Muscle layer of colon (tissue), 2 donors: ENCODE data around the gene MAST3.
"Not testable (repeated sequence)": the region's sequence is repeated elsewhere in the genome, so short reads cannot be mapped to it uniquely, and the experiment has no call there.

Experiments
- H3K27ac ChIP-seq: one replicate; pipeline ENCODE4 v1.7.0; 2013; ENCODE audit warnings: low read depth, mild to moderate bottlenecking, low read length, moderate library complexity
- H3K27me3 ChIP-seq, 2 donors: one replicate each; pipeline ENCODE4 v1.7.0; 2013; ENCODE audit warnings: low read length in 2 of 2, mild to moderate bottlenecking in 2 of 2; ENCODE audit not compliant: insufficient read depth in 2 of 2, control insufficient read depth in 1 of 2
- H3K36me3 ChIP-seq: one replicate; pipeline ENCODE4 v1.7.0; 2013; ENCODE audit warnings: mild to moderate bottlenecking, low read length; ENCODE audit not compliant: insufficient read depth
- H3K4me1 ChIP-seq: one replicate; pipeline ENCODE4 v1.7.0; 2013; ENCODE audit warnings: mild to moderate bottlenecking, low read length; ENCODE audit not compliant: insufficient read depth
- H3K4me3 ChIP-seq, 2 donors: one replicate each; pipeline ENCODE4 v1.7.0; 2013; ENCODE audit warnings: low read length in 2 of 2, low read depth in 1 of 2, mild to moderate bottlenecking in 1 of 2, moderate library complexity in 1 of 2
- H3K9ac ChIP-seq: one replicate; pipeline ENCODE4 v1.7.0; 2013; ENCODE audit warnings: low read length
- H3K9me3 ChIP-seq: one replicate; pipeline ENCODE4 v1.7.0; 2013; ENCODE audit warnings: mild to moderate bottlenecking, low read length
- donor health status: abdominal sarcoma.
- donor health status: Adenocarcinoma of cecum.

Gene MAST3

DNA sequence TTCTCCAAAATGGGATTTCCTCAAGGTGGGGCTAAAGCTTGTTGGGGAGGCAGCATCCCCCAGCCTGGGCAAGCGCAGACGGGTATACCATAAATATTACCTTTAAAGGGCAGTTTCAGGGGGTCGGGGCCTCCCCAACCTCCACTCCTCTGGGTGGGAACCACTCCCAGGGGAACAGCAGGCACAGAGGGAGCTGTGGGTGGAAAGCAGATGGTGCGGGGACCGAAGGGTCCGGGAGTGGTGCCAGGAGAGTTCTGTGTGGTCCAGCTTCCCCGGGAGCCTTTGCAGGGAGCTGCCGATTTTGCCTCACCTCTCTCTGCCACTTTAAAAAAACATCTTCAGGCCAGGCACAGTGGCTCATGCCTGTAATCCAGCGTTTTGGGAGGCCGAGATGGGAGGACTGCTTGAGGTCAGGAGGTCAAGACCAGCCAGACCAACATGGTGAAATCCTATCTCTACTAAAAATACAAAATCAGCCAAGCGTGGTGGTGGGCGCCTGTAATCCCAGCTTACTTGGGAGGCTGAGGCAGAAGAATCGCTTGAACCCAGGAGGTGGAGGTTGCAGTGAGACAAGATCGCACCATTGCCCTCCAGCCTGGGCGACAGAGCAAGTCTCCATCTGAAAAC is 5.5 kb downstream of the MAST3 start:
- Histone ChIP-seq H3K9ac (no peak overlapping the region), H3K9me3 (no peaks in the 10 kb centered on the region), H3K4me3 (no peak overlapping the region), H3K27ac (no peak overlapping the region), H3K27me3 (peaks cover 14 to 40% of the 10 kb centered on the region in 2 donors), H3K36me3 (no peaks in the 10 kb centered on the region), H3K4me1 (peaks cover 12% of the 10 kb centered on the region)

DNA sequence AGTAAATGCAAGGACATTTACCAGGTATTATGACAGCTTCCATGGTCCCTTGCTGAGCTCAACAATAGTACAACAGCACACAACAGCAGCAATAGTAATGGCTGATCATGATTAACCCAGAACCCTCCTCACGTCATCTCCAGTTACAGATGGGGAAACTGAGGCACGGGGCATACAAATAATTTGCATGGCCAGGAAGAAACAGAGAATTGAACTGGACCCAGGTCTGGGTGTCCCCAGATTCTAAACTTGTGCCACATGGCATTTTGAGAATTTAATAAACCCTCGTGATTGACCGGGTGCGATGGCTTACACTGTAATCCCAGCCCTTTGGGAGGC is 7.2 kb downstream of the MAST3 start:
- peaks cover 1 to 25% of the 10 kb centered on the region in 2 donors for H3K27me3 ChIP-seq
- H3K9ac ChIP-seq, result no peak overlapping the region
- no peaks in the 10 kb centered on the region for H3K9me3 ChIP-seq
- peak overlapping the region in 1 of 2 donors; percentile 50 for H3K4me3 ChIP-seq
- peaks cover 9% of the 10 kb centered on the region for H3K4me1 ChIP-seq
- no peak overlapping the region for H3K27ac ChIP-seq
- no peaks in the 10 kb centered on the region for H3K36me3 ChIP-seq

DNA sequence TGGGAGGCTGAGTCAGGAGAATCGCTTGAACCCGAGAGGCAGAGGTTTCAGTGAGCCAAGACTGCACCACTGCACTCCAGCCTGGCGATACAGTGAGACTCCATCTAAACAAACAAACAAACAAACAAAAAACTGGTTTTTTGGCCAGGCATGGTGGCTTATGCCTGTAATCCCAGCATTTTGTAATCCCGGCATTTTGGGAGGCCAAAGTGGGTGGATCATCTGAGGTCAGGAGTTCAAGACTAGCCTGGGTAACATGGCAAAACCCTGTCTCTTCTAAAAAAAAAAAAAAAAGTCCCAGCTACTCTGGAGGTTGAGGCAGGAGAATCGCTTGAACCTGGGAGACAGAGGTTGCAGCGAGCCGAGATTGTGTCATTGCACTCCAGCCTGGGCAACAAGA is 7.7 kb downstream of the MAST3 start:
- H3K27me3 ChIP-seq, result peaks cover 0 to 27% of the 10 kb centered on the region in 2 donors
- H3K9me3 ChIP-seq, H3K36me3 ChIP-seq, H3K4me1 ChIP-seq, H3K9ac ChIP-seq, H3K27ac ChIP-seq, H3K4me3 ChIP-seq: not testable (repeated sequence)

DNA sequence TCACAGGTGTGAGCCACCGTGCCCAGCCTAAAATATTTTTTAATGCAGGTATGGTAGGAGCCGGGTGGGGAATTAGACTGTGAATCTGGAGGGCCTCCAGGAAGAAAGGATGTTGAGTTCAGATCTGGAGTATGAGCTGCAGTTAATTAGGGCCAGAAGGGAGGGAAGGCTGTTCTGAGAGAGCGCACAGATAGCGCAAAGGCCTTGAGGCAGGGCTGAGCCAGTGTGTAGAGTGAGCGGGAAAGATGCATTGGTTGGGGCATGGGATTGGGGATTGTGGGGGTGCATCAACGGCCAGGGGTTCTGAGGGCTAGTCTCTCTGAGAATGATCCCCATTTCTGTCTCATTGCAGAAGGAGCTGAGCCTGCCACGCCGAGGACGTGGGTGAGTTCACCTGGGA is 9.7 kb downstream of the MAST3 start:
- H3K27ac ChIP-seq, result no peak overlapping the region
- peaks cover 0 to 18% of the 10 kb centered on the region in 2 donors for H3K27me3 ChIP-seq
- no peaks in the 10 kb centered on the region for H3K36me3 ChIP-seq
- no peak overlapping the region for H3K4me3 ChIP-seq
- H3K4me1 ChIP-seq, result peaks cover 16% of the 10 kb centered on the region
- no peaks in the 10 kb centered on the region for H3K9me3 ChIP-seq
- H3K9ac ChIP-seq, result no peak overlapping the region

DNA sequence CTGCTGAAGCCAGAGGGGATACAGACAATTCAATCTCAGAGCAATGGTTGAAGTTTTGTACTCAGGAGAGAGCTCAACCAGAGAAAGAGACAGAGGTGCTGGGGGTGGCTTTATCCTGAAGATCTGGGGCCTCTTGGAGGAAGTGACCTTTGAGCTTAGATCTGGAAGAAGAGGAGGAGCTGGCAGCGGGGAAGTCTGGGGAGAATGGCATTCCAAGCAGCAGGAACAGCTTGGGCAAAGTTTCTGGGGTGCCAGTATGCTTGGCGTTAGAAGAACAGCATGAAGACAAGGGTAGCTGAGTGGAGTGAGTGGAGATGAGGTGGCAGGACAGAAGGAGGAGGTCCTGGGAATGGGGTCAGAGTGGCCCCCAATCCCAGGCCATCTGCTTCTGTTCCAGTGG is 11.3 kb downstream of the MAST3 start:
- no peak overlapping the region for H3K4me3 ChIP-seq
- H3K27me3 ChIP-seq, result peaks cover 0 to 18% of the 10 kb centered on the region in 2 donors
- no peaks in the 10 kb centered on the region for H3K9me3 ChIP-seq
- H3K27ac ChIP-seq, result no peak overlapping the region
- no peaks in the 10 kb centered on the region for H3K36me3 ChIP-seq
- H3K4me1 ChIP-seq, result peaks cover 16% of the 10 kb centered on the region
- H3K9ac ChIP-seq, result no peak overlapping the region

DNA sequence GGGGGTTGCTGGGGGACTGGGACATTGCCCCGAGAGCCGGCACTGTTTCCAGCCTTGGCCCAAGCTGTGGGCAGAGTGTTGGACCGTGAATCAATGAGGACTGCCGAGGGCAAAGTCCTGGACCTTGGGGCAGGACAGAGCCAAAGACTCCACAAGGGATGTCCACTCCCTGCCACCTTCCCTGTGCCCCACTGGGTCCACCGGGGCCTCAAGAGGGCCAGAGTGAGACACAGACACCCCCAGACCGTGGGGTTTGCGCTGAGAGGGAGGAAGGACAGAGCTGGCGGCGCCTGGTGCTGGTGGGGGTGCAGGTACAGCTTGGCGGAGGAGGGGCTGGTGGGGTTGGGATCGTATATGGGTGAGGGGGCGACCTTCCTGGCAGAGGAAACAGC is 11.8 kb downstream of the MAST3 start:
- peak overlapping the region; percentile 65 to 91 for H3K4me3 ChIP-seq
- H3K27ac ChIP-seq, result no peak overlapping the region
- peaks cover 0 to 18% of the 10 kb centered on the region in 2 donors for H3K27me3 ChIP-seq
- no peaks in the 10 kb centered on the region for H3K36me3 ChIP-seq
- peaks cover 13% of the 10 kb centered on the region for H3K4me1 ChIP-seq
- no peak overlapping the region for H3K9ac ChIP-seq
- no peaks in the 10 kb centered on the region for H3K9me3 ChIP-seq

DNA sequence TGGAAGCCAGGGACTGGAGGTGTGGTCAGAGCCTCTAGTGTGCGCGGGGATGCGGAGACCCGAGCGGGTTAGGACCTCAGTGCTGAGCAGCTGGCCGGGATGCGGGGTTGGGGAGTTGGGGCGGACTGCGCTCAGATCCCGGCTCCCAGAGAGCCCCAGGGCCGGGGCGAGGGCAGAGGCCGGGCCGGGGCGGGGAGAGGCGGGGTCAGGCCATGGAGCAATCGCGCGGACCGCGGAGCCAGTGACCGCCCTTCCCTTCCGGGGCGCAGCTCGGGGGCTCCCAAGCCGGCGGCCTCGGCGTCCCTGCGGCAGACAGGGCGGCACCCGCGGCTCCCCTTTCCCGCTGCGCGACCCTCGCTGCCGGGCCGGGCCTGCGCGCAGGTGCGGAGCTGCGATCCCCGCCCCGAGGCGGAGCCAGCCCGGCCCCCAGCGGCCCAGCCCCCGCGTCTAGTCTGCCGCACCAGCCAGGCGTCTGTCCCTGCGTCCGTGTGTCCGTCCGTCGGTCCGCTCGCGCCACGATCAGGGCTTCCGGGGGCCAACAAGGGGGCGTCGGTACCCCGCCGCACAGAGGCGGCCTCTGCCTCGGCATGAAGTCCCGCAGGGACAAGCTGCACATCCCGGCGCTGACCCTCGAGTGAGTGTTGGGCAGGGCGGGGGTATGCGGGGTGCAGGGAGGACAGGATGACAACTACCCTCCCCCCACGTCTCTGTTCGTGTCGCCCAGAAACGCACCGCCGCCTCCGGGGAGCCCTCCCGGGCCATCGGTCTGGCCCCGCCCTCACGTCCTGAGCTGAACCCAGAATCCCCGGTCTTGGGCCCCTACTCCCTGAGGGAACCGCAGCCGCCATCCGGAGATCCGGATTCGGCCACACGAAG is 12.4 kb downstream of the MAST3 start:
- Histone ChIP-seq H3K9me3 (no peaks in the 10 kb centered on the region), H3K4me3 (peak overlapping the region; percentile 65 to 91), H3K27ac (no peak overlapping the region), H3K36me3 (no peaks in the 10 kb centered on the region), H3K4me1 (peaks cover 7% of the 10 kb centered on the region), H3K27me3 (peaks cover 0 to 18% of the 10 kb centered on the region in 2 donors), H3K9ac (no peak overlapping the region)

DNA sequence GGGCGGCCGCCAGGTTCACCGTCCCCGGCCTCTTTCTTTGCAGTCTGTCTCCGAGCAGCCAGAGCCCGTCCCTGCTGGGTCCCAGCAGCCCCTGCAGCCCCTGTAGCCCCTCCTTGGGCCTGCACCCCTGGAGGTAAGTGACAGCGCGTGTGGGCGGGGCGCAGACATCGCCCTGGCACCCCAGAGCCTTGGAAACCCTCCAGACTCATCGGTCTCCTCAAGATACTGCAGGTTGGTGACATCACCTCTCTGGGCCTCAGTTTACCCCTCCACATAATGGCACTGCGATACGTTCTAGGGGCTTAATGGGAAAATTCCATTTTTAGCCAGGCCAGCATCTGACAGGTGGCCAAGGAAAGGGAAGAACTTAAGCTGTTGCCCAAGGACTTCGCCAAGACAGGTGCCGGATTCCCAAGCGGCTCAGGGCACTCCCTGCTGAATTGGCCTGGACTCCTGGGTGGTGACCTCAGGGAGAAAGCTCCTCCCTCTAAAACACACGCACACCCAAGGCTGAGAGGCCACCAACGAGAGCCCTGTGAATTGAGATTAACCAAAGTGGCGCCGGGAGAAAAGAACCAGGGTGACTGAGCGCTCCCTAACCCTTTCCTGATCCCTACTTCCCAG is 13.1 kb downstream of the MAST3 start:
- Histone ChIP-seq H3K9me3 (no peaks in the 10 kb centered on the region), H3K27me3 (peaks cover 0 to 18% of the 10 kb centered on the region in 2 donors), H3K27ac (no peak overlapping the region), H3K4me1 (peaks cover 7% of the 10 kb centered on the region), H3K4me3 (peak overlapping the region; percentile 65 to 91), H3K36me3 (no peaks in the 10 kb centered on the region), H3K9ac (no peak overlapping the region)

DNA sequence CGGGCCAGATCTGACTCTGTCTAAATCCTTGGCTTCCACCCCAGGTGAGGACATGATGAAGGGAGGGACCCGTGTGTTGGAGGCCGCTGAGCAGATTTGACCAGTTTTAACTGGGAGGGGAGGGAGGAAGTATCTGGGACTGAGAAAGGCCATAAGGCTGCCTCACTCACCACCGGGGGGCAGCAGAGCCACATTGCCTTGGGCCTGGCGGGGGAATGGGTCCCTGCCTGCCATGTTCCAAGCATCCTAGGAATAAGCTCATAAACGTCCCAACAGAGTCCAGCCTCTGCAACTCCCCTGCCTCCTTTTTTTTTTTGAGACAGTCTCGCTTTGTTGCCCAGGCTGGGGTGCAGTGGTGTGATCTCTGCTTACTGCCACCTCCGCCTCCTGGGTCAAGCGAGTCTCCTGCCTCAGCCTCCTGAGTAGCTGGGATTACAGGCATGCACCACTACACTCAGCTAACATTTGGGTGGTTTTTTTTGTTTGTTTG is 15.5 kb downstream of the MAST3 start:
- Histone ChIP-seq H3K27me3 (peaks cover 0 to 10% of the 10 kb centered on the region in 2 donors), H3K4me3 (no peak overlapping the region), H3K4me1 (peaks cover 16% of the 10 kb centered on the region), H3K9me3 (no peaks in the 10 kb centered on the region), H3K27ac (no peak overlapping the region), H3K36me3 (no peaks in the 10 kb centered on the region), H3K9ac (no peak overlapping the region)

DNA sequence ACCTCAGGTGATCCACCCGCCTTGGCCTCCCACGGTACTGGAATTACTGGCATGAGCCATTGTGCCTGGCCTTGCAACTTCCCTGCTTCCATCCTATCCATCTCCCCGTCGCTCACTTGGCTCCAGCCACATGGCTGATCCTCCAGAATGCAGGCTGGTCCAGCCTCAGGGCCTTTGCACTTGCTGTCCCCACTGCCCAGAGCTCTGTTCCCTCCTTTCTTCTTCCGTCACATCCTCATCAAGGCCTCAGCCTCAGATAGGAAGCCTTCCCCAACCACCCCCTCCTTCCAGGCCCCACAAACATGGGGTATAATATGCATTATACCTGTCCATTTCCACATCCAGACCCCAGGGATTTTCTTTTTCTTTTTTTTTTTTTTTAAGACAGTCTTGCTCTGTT is 16.2 kb downstream of the MAST3 start:
- H3K9me3 ChIP-seq, result no peaks in the 10 kb centered on the region
- H3K4me3 ChIP-seq, result no peak overlapping the region
- H3K9ac ChIP-seq, result no peak overlapping the region
- peaks cover 0 to 10% of the 10 kb centered on the region in 2 donors for H3K27me3 ChIP-seq
- no peaks in the 10 kb centered on the region for H3K36me3 ChIP-seq
- peaks cover 23% of the 10 kb centered on the region for H3K4me1 ChIP-seq
- no peak overlapping the region for H3K27ac ChIP-seq

DNA sequence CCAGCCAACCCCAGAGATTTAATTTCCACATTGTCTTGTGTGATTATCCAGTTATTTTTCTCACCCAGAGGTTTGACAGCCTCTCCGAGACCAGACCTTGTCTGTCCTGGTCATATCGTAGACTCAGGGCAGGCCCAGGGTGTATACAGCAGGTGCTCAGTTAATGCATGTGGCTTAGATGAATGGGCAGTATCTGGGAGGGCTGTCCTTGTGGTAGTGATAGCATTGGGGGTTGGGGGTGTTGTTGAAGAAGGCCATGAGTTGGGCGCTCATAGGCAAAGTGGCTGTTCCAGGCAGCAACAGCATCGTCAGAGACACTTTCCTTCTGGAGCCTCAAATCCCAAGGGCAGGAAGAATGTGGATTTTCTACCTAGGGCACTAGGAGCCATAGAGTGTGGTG is 16.9 kb downstream of the MAST3 start:
- H3K4me1 ChIP-seq, result peaks cover 27% of the 10 kb centered on the region
- peaks cover 0 to 10% of the 10 kb centered on the region in 2 donors for H3K27me3 ChIP-seq
- H3K4me3 ChIP-seq, result no peak overlapping the region
- no peak overlapping the region for H3K27ac ChIP-seq
- no peak overlapping the region for H3K9ac ChIP-seq
- H3K36me3 ChIP-seq, result no peaks in the 10 kb centered on the region
- H3K9me3 ChIP-seq, result no peaks in the 10 kb centered on the region
